ENCODE measurements around the gene TRIM9. TPM values are rescaled to one million over a fixed set of nuclear protein-coding genes. Genes with fewer than 3 reads are reported as not detected.

TRIM9 gene
- total and polyA plus RNA-seq, 2 of the 4 experiments (the other 2 are of a cell fraction), result under 0.01 to 0.09 TPM

- no peak overlapping the region for H2AK5ac ChIP-seq (ENCODE audit: low read depth, low read length)
- no peaks in the 10 kb centered on the region for H3K9me3 ChIP-seq (ENCODE audit: control insufficient read depth, insufficient read depth, low read length)
- H2BK15ac ChIP-seq (ENCODE audit: low read depth, low read length), result no peak overlapping the region
- BruUV-seq (replicated peaks), result no TSS peak
- H4K91ac ChIP-seq (ENCODE audit: insufficient read depth, low read depth, low read length), result no peak overlapping the region
- no peak overlapping the region for H2BK120ac ChIP-seq (ENCODE audit: low read depth, low read length)
- in situ Hi-C loops (cut with MboI; ENCODE audit: low sequenced_read_pairs), result no loop called here
- H3K4ac ChIP-seq (ENCODE audit: low read depth, low read length), result no peak overlapping the region
- no peak for DNase-seq
- H3K27ac ChIP-seq (ENCODE audit: insufficient read depth, low read length), result no peak overlapping the region
- no peak for TF ChIP-seq BHLHE40 (IDR thresholded peaks at IDR 0.05; ENCODE audit: low read depth, low read length)
- TF ChIP-seq RCOR1 (IDR thresholded peaks at IDR 0.05; ENCODE audit: insufficient replicate concordance, low read length), result no peak
- TF ChIP-seq MXI1 (IDR thresholded peaks at IDR 0.05; ENCODE audit: borderline replicate concordance, low read depth, low read length), result no peak
- TF ChIP-seq CEBPB (IDR thresholded peaks at IDR 0.05; ENCODE audit: low read depth, low read length), result no peak
- no peak for TF ChIP-seq MAFK (IDR thresholded peaks at IDR 0.05; ENCODE audit: low read depth, low read length)
- no peak for TF ChIP-seq CTCF (conservative IDR thresholded peaks at IDR 0.05; ENCODE audit: low read depth, low read length)
- TF ChIP-seq ELK1 (IDR thresholded peaks at IDR 0.05; ENCODE audit: borderline replicate concordance, low read depth, low read length), result no peak
- H3K36me3 ChIP-seq (ENCODE audit: control insufficient read depth, insufficient read depth, low read length), result no peaks in the 10 kb centered on the region
- H2BK20ac ChIP-seq (ENCODE audit: low read depth, low read length), result no peak overlapping the region
- H3K18ac ChIP-seq (ENCODE audit: low read depth, low read length), result no peak overlapping the region
- H2AFZ ChIP-seq (replicated peaks; ENCODE audit: low read length, poor library complexity), result no peak overlapping the region
- ATAC-seq (ENCODE audit: low read depth), result no peak
- no peaks in the 10 kb centered on the region for H4K20me1 ChIP-seq (ENCODE audit: insufficient read depth, low read length)
- H3K27me3 ChIP-seq (ENCODE audit: control insufficient read depth, insufficient read depth, low read length), result peaks cover 8% of the 10 kb centered on the region
- H3K79me1 ChIP-seq (ENCODE audit: low read depth in 1 of 2, low read length in 2 of 2), result no peaks in the 10 kb centered on the region
- no peak overlapping the region for H3K23ac ChIP-seq (ENCODE audit: low read depth, low read length)
- H4K8ac ChIP-seq (ENCODE audit: low read depth in 2 of 2, low read length in 2 of 2), result no peak overlapping the region
- WGBS, 2 experiments (ENCODE audit: extremely low coverage in 2 of 2, insufficient read length in 1 of 2), result 70% methylated on average over 2 of the region's 3 CpGs; no CpG with 5 or more reads in 1 of the 2 experiments
- no peak overlapping the region for H2AK9ac ChIP-seq (replicated peaks; ENCODE audit: low read depth, low read length, poor library complexity)
- H3K4me2 ChIP-seq (ENCODE audit: low read depth, low read length), result no peak overlapping the region
- ChIA-PET POLR2A (ENCODE audit: unreplicated experiment) (no interaction called here), CTCF (interaction anchor here (1.1 kb wide), 1 partner anchor 9 kb away, joined by 3 read pairs; no protein-coding TSS in a partner anchor)
- H3K4me3 ChIP-seq (ENCODE audit: insufficient read depth, low read depth, low read length), result no peak overlapping the region
- H4K5ac ChIP-seq (ENCODE audit: low read depth, low read length), result no peak overlapping the region
- 0 out of 2 replicates have a peak, but pooled peaks cover 1% of the 10 kb centered on the region for H3K4me1 ChIP-seq (ENCODE audit: control insufficient read depth, insufficient read depth, low read length)
- H3K9ac ChIP-seq (ENCODE audit: low read depth, low read length), result no peak overlapping the region
- H3K9me1 ChIP-seq (ENCODE audit: insufficient read depth, low read length), result 0 out of 2 replicates have a peak, but pooled peaks cover 2% of the 10 kb centered on the region
- no peak overlapping the region for H2BK5ac ChIP-seq (ENCODE audit: low read depth, low read length, poor library complexity, severe bottlenecking)
- dilution Hi-C loops (cut with HindIII; ENCODE audit: low sequenced_read_pairs, unreplicated experiment), result no loop called here
- H3K56ac ChIP-seq (ENCODE audit: extremely low read depth, insufficient read depth, low read length), result no peak overlapping the region
- H3K14ac ChIP-seq (replicated peaks; ENCODE audit: low read depth, low read length), result no peak overlapping the region
- intact Hi-C loops (cut with micrococcal nuclease), result no loop called here
Observed at GRCh38 chr14:51014625-51015024, 80.3 kb downstream of the TRIM9 start.

Data from IMR-90 (cell line).